Central memory CD4-positive, alpha-beta T cell (primary cell): ENCODE data around the gene CAND2.
A peak's percentile ranks its signal among the peaks of the same experiment; 100 is the strongest.
"Not testable (repeated sequence)": the region's sequence is repeated elsewhere in the genome, so short reads cannot be mapped to it uniquely, and the experiment has no call there.

Source experiments
- DNase-seq: peaks from one replicate; pipeline ENCODE4 v3.0.0; 2022

Gene CAND2

GRCh38 chr3:12832350-12833221 lies 36.1 kb downstream of the CAND2 start:
- DNase-seq: no peak

GRCh38 chr3:12833222-12834161 lies 37.0 kb downstream of the CAND2 start:
- no peak for DNase-seq

GRCh38 chr3:12835052-12835665 lies 38.7 kb downstream of the CAND2 start:
- DNase-seq: no peak

GRCh38 chr3:12837295-12837986 lies 41.0 kb downstream of the CAND2 start:
- DNase-seq: no peak

GRCh38 chr3:12838179-12838965 lies 41.9 kb downstream of the CAND2 start:
- no peak for DNase-seq

- DNase-seq: no peak
These were observed 42.9 kb downstream of the CAND2 start for GRCh38 chr3:12839156-12839946.

- not testable (repeated sequence) for DNase-seq
These were observed 43.7 kb downstream of the CAND2 start for GRCh38 chr3:12840148-12840547.

GRCh38 chr3:12840591-12841148 lies 44.2 kb downstream of the CAND2 start:
- no peak for DNase-seq

GRCh38 chr3:12841149-12841969 lies 44.9 kb downstream of the CAND2 start, which contains the start of gene RPL32:
RPL32 (minus strand) TSS chr3:12841565; CDS start chr3:12840237, 1,328 bp downstream.
- DNase-seq: peak; percentile 89

GRCh38 chr3:12841970-12842328 lies 45.5 kb downstream of the CAND2 start:
- DNase-seq: no peak

- DNase-seq: no peak
These were observed 46.0 kb downstream of the CAND2 start for GRCh38 chr3:12842469-12842868.

GRCh38 chr3:12845811-12846210 lies 49.3 kb downstream of the CAND2 start:
- no peak for DNase-seq

GRCh38 chr3:12852201-12852600 lies 55.7 kb downstream of the CAND2 start:
- DNase-seq: no peak

GRCh38 chr3:12853847-12854246 lies 57.4 kb downstream of the CAND2 start:
- DNase-seq: not testable (repeated sequence)

GRCh38 chr3:12854565-12854964 lies 58.1 kb downstream of the CAND2 start:
- DNase-seq: no peak

GRCh38 chr3:12856626-12857025 lies 60.1 kb downstream of the CAND2 start:
- no peak for DNase-seq

- no peak for DNase-seq
These were observed 63.4 kb downstream of the CAND2 start for GRCh38 chr3:12859840-12860239.

- DNase-seq: no peak
These were observed 65.1 kb downstream of the CAND2 start for GRCh38 chr3:12861611-12862010.

GRCh38 chr3:12862387-12862786 lies 65.9 kb downstream of the CAND2 start:
- no peak for DNase-seq
